Glutamatergic neuron (in vitro differentiated cells): ENCODE results near the gene TRIM67. TPM values are rescaled to one million over a fixed set of nuclear protein-coding genes. Genes with fewer than 3 reads are reported as not detected.

Experiments
- DNase-seq: peaks from one replicate; pipeline ENCODE4 v3.0.0; 2022
- H3K27ac Mint-ChIP-seq: one replicate; pipeline ENCODE4 v1.8.0; 2020; ENCODE audit warnings: mild to moderate bottlenecking, mixed read lengths, inconsistent platforms; ENCODE audit not compliant: unreplicated experiment
- H3K27me3 Mint-ChIP-seq: one replicate; pipeline ENCODE4 v1.8.0; 2020; ENCODE audit warnings: mild to moderate bottlenecking, moderate library complexity, mixed read lengths, inconsistent platforms; ENCODE audit not compliant: unreplicated experiment
- H3K36me3 Mint-ChIP-seq: one replicate; pipeline ENCODE4 v1.8.0; 2020; ENCODE audit warnings: mild to moderate bottlenecking, mixed read lengths, inconsistent platforms; ENCODE audit not compliant: unreplicated experiment
- H3K4me1 Mint-ChIP-seq: one replicate; pipeline ENCODE4 v1.8.0; 2020; ENCODE audit warnings: mild to moderate bottlenecking, low read depth, mixed read lengths, inconsistent platforms; ENCODE audit not compliant: unreplicated experiment
- H3K4me3 Mint-ChIP-seq: one replicate; pipeline ENCODE4 v1.8.0; 2020; ENCODE audit warnings: mild to moderate bottlenecking, mixed read lengths, inconsistent platforms; ENCODE audit not compliant: unreplicated experiment
- H3K9me3 Mint-ChIP-seq: one replicate; pipeline ENCODE4 v1.8.0; 2020; ENCODE audit warnings: mild to moderate bottlenecking, moderate library complexity, mixed read lengths, inconsistent platforms; ENCODE audit not compliant: unreplicated experiment
- CTCF ChIP-seq: fragments of 200-600 bp; sonication (generic); IDR thresholded peaks from one replicate; pipeline ENCODE4 v1.5.0; 2021; ENCODE audit not compliant: partially characterized antibody, unreplicated experiment
- total RNA-seq: library from RNA; stranded (reverse); fragmentation: NEBNext Ultra II Directional; extraction: Animal tissue kit (Norgen Biotek cat#: 25700); gene quantifications from one replicate; pipeline ENCODE4 v1.2.1, GENCODE V29; 2021; ENCODE audit not compliant: unreplicated experiment

The TRIM67 gene
- total RNA-seq, 1 donor from 2014 or later, result 3.9 TPM

GRCh38 chr1:231144416-231145193, 17.3 kb upstream of the TRIM67 start:
- no peak overlapping the region for H3K4me3 Mint-ChIP-seq
- H3K27ac Mint-ChIP-seq, result no peak overlapping the region
- TF ChIP-seq CTCF, result no peak
- no peaks in the 10 kb centered on the region for H3K4me1 Mint-ChIP-seq
- H3K27me3 Mint-ChIP-seq, result peaks cover 2% of the 10 kb centered on the region
- H3K9me3 Mint-ChIP-seq, result no peaks in the 10 kb centered on the region
- no peaks in the 10 kb centered on the region for H3K36me3 Mint-ChIP-seq
- DNase-seq, result no peak

GRCh38 chr1:231147896-231148295, 14.0 kb upstream of the TRIM67 start:
- TF ChIP-seq CTCF, result no peak
- Mint-ChIP-seq H3K9me3 (peaks cover 4% of the 10 kb centered on the region), H3K27me3 (peaks cover 3% of the 10 kb centered on the region), H3K27ac (no peak overlapping the region), H3K36me3 (peaks cover 9% of the 10 kb centered on the region), H3K4me1 (no peaks in the 10 kb centered on the region), H3K4me3 (no peak overlapping the region)
- no peak for DNase-seq

- Mint-ChIP-seq H3K27ac (no peak overlapping the region), H3K27me3 (peaks cover 3% of the 10 kb centered on the region), H3K4me3 (no peak overlapping the region), H3K9me3 (peaks cover 4% of the 10 kb centered on the region), H3K36me3 (peaks cover 9% of the 10 kb centered on the region), H3K4me1 (no peaks in the 10 kb centered on the region)
- DNase-seq, result no peak
- no peak for TF ChIP-seq CTCF
Observed at GRCh38 chr1:231151811-231152210, 10.0 kb upstream of the TRIM67 start.

GRCh38 chr1:231153726-231154125, 8.1 kb upstream of the TRIM67 start:
- Mint-ChIP-seq H3K27me3 (peaks cover 5% of the 10 kb centered on the region), H3K36me3 (peaks cover 9% of the 10 kb centered on the region), H3K4me1 (no peaks in the 10 kb centered on the region), H3K27ac (no peak overlapping the region), H3K9me3 (peaks cover 4% of the 10 kb centered on the region), H3K4me3 (no peak overlapping the region)
- no peak for TF ChIP-seq CTCF
- DNase-seq, result no peak

GRCh38 chr1:231155808-231156207, 6.0 kb upstream of the TRIM67 start:
- Mint-ChIP-seq H3K36me3 (peaks cover 9% of the 10 kb centered on the region), H3K27me3 (peaks cover 7% of the 10 kb centered on the region)

More at GRCh38 chr1:231155808-231156207, 6.0 kb upstream of the TRIM67 start:
- Mint-ChIP-seq H3K27ac (no peak overlapping the region), H3K9me3 (peaks cover 4% of the 10 kb centered on the region), H3K4me1 (no peaks in the 10 kb centered on the region), H3K4me3 (no peak overlapping the region)
- no peak for TF ChIP-seq CTCF
- DNase-seq, result no peak
